Effector CD4-positive, alpha-beta T cell (primary cell): ENCODE results near the gene GAREM1.

Source experiments
- DNase-seq: peaks from one replicate; pipeline ENCODE4 v3.0.0-alpha.2; 2020

The GAREM1 gene

DNA sequence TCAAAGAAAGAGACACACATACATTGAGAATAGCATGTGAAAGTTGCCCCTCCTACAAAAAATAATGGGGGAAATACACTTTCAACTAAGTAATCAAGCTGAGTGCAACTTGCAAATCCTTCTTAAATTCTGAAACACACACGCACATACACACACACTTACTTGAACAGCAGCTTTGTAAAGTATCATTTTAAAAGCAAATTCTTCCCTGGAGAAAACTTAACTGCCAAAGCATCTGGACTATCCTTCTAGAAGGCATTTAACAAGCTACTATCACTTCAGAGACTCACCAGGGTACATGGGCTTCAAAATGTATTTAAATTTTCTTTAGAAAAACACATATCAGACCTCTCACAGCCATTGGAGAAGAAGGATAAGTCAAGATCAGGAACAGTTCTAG, 15.3 kb downstream of the GAREM1 start:
- DNase-seq, result no peak

GRCh38 chr18:32454593-32454992, 16.1 kb downstream of the GAREM1 start:
- no peak for DNase-seq

DNA sequence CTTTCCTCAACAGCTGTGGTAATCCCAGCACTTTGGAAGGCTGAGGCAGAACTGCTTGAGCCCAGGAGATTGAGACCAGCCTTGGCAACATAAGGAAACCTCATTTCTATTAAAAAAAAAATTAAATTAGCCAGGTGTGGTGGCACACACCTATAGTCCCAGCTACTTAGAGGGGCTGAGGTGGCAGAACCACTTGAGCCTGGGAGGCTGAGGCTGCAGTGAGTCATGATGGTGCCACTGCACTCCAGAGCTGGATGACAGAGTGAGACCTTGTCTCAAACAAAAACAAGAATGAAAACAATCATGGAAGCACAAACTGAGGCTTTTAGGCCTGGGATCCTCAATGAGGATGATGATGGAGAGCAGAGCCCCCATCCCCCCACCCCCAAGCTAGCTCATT, 19.8 kb downstream of the GAREM1 start:
- DNase-seq, result no peak

DNA sequence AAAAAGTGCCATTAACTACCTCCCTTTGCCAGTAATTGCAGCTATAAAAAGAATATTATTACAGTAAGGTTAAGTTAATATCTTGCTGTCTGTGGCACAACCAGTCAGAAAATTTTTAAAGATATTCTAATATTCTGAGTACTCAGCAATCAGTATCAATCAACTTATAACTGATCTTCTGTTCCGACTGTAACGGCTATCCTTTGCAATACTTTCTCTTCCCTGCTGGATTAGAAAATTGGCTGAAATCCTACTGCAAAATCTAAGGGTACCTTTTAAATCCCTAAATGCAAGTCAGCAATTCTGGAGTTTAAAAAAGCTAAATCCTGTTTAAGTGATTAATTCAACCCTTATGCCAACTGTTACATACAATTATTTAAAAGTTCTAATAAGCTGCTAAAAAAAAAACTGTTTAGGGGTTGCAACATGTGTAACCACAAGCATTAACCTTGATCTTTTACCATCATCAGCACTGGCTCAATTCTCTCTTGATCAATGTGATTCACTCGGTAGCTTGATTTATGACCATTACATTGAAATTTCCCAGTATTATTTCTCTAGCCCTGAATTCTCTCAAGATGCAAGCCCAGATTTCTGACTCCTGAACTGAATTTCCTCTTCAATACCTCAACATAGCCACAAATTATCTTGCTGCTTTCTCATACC, 20.5 kb downstream of the GAREM1 start:
- DNase-seq, result no peak

DNA sequence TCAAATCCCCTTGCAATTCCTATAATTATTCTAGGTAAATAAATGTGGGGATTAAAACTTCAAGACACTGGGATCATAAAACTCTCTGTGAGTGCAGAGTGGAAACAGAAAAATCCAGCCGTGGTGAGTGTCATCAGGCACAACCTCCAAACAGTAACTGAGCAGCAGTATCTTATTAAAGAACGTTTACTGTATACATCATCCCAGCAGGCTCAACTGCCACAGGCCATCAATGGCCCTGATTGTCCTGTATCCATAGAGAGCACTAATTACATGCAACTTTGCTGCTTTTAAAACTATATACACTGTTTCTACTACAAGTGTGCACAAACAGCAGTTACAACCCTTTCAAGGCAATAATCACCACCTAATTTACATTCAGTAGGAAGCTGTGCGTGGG, 23.9 kb downstream of the GAREM1 start:
- no peak for DNase-seq

DNA sequence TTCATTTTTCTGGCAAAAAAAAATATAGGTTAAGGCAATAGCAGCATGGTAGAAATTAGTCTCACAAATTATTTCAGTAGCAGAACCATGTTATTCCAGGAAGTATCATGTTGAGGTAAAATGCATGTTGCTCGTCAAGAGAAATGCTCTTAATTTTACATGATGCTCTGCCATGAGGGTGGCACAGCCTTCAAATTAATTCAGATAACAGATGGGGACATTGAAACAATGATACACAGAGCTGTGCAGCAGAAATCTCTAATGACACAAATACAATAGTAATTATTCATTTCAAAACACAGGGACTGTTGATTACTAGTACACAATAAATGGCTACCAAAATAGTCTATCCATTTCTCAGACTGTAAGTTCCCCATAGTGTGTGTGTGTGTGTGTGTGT, 24.8 kb downstream of the GAREM1 start:
- DNase-seq, result no peak

- no peak for DNase-seq
Measured at GRCh38 chr18:32443706-32444215, 26.9 kb downstream of the GAREM1 start.

DNA sequence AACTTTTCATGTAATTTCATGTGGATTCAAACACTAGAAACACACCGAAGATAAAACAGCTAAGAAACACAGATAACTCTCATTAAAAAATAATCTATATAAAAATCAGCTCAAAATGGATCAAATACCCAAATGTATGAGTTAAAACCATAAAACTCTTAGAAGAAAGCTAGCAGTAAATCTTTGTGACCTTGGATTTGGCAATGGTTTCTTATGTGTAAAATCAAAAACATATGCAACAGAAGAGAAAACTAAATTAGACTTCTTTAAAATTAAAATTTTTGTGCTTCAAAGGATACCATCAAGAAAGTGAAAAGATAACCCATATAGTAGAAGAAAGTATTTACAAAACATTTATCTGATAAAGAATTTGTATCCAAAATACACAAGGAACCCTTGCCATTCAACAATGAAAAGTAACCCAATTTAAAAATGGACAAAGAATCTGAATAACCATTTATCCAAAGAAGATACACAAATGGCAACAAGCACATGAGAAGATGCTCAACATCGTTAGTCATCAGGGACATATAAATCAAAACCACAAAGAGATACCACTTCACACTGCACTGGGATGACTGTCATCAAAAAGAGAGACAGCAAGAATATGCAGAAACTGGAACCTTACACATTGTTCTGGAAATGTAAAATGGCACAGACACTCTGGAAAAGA, 27.5 kb downstream of the GAREM1 start:
- no peak for DNase-seq

GRCh38 chr18:32442575-32442974, 28.1 kb downstream of the GAREM1 start:
- no peak for DNase-seq

DNA sequence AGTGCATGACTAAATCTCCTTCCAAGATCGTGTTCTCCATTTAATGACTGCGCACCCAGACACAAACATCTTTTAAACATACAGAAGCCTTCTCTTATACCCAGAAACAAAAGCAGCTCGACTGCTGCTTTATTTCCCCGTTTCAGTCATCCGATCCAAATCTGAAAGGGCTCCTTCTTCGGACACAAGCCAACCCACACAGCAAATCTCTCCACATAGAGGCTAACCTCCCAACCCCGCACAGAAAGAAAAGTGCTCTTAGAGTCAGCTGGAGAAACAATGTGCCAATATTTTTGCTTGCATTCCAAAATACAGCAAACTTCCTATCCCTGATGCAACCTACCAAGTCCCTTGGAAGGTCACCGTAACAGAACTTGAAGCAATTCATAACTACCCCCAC, 29.1 kb downstream of the GAREM1 start:
- DNase-seq, result no peak

- DNase-seq, result no peak
Measured at GRCh38 chr18:32440518-32440917, 30.2 kb downstream of the GAREM1 start.

DNA sequence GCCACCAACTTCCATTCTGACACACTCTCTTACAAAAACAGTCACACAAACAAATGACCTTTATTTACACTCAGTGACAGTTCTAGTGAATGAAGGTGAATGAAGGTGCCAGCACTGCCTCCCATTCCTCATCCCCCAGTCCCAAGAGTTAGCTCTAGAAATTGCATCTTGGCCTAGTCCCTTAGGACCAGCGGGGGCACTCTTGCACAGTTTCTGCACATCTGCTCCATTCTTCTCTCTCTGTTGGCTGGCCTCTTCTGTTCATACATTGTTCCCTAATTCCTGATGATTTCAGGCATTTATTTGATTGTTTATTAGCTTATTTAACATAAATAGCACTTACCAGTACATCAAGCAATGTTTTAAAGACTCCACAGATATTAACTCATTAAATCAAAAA, 30.9 kb downstream of the GAREM1 start:
- no peak for DNase-seq

GRCh38 chr18:32439241-32439640, 31.4 kb downstream of the GAREM1 start:
- no peak for DNase-seq

DNA sequence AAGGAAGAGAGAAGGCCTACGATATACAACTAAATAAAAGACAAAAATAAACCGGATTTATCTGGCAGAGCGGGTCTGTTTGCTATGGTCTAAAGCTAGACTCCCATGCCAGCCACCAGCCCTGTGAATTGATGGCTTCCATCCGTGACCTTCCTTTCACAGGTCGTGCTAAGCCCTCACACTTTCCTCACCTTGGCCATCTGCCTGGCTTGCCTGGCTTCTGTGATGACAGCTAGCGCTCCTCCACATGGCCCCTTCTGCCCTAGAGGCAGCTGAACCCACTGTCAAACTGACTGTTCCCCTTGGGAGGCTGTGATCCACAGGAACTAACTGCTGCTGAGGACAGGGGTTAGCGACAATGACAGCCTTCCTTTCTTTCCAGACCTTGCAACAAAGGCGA, 32.5 kb downstream of the GAREM1 start:
- no peak for DNase-seq

- no peak for DNase-seq
Measured at GRCh38 chr18:32437100-32437834, 33.4 kb downstream of the GAREM1 start.

DNA sequence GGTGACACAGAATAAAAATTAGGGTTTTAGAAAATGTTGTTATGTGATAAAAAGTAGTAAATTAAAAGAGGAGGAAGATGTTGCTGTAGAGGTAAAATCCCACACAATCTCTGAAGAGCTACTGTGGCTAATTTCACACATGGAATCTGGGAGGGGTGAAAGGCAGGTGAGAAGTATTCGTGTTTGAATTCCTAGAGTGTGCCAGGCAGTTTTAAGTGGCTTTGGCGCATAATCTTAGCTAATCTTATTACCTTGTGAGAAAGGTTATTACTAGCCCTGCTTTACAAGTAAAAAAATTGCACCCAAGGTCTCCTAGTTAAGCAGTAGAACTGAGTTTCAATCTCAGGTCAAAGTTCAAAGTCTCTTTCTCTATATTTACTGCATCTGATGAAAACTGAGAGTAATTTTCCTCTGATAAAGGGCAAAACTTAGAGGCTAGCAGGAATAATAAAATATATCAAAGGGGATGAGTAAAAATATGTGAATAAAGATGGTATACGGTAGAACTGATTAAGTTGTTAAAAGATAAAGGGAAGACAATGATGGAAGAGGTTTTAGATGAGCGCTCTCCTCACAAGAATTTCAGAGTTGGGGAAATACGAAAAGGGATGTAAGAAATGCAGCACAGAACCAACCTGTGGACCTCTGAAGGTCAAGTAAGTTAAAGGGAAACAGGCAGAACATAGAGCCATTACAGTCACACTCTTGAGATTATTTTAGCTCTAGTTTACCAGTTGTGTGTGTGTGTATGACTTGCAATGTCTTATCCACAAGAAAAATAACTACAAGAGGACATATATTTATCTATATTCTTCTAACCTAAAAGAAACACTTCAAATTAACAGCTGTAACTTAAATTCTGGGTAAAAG, 34.8 kb downstream of the GAREM1 start:
- no peak for DNase-seq

DNA sequence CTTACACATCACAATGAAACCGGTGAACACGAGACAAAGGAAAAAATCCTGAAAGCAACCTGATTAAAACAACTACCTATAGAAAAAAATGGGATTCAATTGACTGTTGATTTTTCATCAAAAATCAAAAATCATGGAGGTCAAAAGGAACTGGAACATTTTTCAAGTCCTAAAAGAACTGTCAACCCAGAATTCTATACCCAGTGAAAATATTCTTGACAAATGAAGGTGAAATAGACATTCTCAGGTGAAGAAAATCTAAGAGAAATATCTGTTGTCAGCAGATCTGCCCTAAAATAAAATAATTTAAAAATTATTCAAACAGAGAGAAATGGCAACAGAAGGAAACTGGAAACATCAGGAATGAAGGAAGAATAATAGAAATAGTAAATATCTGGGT, 38.9 kb downstream of the GAREM1 start:
- DNase-seq, result no peak

DNA sequence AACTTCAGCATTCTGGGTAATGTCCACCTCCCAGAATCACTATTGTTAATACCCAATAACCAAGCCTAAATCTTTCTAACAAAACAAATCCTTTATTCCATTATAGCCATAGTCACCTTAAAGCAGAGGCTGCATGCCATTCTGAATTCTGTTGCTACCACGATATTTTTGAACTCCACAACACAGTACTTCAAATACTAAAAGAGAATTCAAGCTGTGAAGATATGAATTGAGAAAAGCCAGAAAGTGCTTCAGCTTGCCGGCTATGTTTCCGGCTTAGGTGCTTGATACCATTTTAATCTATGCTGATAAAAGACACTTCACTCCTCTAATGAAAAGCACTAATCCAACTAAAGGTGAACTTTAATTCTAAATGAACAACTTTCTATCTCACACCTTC, 41.3 kb downstream of the GAREM1 start:
- DNase-seq, result no peak

DNA sequence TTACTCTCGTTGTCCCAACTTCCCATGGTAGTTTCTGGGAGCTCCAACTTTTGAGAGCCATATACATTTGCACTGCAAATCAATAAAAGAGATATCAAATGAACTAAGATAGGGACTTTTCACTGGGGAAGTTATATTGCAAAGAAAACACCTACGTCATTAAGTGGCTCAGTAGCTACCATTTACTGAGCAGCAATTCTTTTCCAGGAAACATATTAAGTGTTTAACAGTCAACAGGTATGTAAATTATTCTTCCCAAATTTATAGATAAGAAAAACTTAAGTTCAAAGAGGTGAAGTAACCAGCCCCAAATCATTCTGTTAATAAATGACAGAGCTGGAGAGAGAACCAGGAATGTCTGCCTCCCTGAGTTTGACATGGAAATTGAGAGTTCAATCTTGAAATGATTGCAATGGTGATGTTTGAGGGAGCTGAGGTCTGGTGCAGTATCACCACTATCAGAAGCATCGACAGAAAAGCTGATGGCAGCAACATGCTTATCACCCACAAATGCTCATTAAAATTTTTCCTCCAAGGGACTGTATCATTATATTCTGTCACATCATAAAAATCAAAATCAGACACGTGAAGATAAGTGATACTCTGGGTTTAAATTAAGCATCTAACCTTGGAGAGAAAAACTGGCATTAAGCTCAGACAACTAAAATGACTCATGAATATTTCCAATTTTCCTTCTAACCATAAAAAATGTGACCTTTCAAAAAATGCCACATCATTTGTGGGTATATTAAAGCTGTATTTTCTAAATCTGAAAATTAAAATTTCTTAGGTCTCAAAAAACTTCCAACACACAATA, 43.4 kb downstream of the GAREM1 start:
- no peak for DNase-seq

GRCh38 chr18:32425466-32425865, 45.2 kb downstream of the GAREM1 start:
- DNase-seq, result no peak

DNA sequence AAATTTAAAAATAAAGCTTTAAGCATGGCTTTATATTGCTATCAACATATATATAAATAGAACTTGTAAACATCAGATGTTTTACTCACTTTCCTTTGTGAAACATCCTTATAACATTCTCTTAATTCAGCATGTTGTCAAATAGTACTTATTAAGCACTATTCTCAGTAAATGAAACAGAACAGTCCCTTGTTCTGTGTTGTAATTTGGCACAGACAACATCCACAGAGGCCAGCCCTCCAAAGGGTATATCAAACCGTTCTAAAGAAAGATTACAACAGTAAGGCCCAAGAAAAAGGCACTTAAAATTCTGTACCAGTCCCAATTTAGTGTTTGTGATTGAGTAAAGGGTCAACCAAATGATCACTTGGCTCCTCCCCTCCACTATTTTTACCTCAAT, 46.0 kb downstream of the GAREM1 start:
- no peak for DNase-seq
